H1 (cell line): ENCODE measurements around the gene NPTN. TPM values are rescaled to one million over a fixed set of nuclear protein-coding genes. Genes with fewer than 3 reads are reported as not detected.

Experiments
- CTCF ChIA-PET: fragments of 300-600 bp; sonication (Branson Sonifier 250); formaldehyde crosslinking; loops from one replicate; lab custom pipeline; 2021; ENCODE audit not compliant: partially characterized antibody; lab: Charles Lee
- POLR2A ChIA-PET: fragments of 300-600 bp; sonication (Branson Sonifier 250); formaldehyde crosslinking; loops from one replicate; lab custom pipeline; 2021; ENCODE audit warnings: inconsistent platforms; ENCODE audit not compliant: partially characterized antibody; lab: Charles Lee
- DNase-seq, 2 experiments: peaks; one replicate each; pipeline versions ENCODE4 v3.0.0 to v3.0.0-alpha.2; 2010 to 2022; ENCODE audit warnings: low spot score in 2 of 2, low read depth in 1 of 2, mixed read lengths in 1 of 2
- FAIRE-seq: peaks from 2 replicates; lab custom pipeline; 2011; peaks lifted over from hg19 to GRCh38; lab: Jason Lieb, UNC
- H2AFZ ChIP-seq: 2 replicates; pipeline ENCODE4 v1.8.1; 2012; ENCODE audit warnings: low read length, inconsistent platforms
- H2AK5ac ChIP-seq: 2 replicates; pipeline ENCODE4 v1.6.1; 2013; ENCODE audit warnings: low read depth, low read length
- H2BK120ac ChIP-seq: replicated peaks from 2 replicates; pipeline ENCODE3; 2013; ENCODE audit warnings: low read depth, low read length, inconsistent platforms
- H2BK12ac ChIP-seq: 2 replicates; pipeline ENCODE4 v1.6.1; 2013; ENCODE audit warnings: low read depth, low read length
- H2BK15ac ChIP-seq: 2 replicates; pipeline ENCODE4 v1.6.1; 2013; ENCODE audit warnings: low read length
- H2BK20ac ChIP-seq: 2 replicates; pipeline ENCODE4 v1.6.1; 2013; ENCODE audit warnings: low read length
- H2BK5ac ChIP-seq: 2 replicates; pipeline ENCODE4 v1.6.1; 2013; ENCODE audit warnings: low read depth, low read length
- H3K14ac ChIP-seq: 2 replicates; pipeline ENCODE4 v1.6.1; 2013; ENCODE audit warnings: inconsistent platforms; ENCODE audit not compliant: insufficient read length
- H3K18ac ChIP-seq: 2 replicates; pipeline ENCODE4 v1.6.1; 2013; ENCODE audit warnings: low read length; ENCODE audit errors: extremely low read depth
- H3K23ac ChIP-seq: 2 replicates; pipeline ENCODE4 v1.6.1; 2013; ENCODE audit warnings: inconsistent platforms; ENCODE audit not compliant: insufficient read length
- H3K23me2 ChIP-seq: 2 replicates; pipeline ENCODE4 v1.6.1; 2013; ENCODE audit warnings: low read depth, low read length
- H3K27ac ChIP-seq: 2 replicates; pipeline ENCODE4 v1.6.1; 2011; ENCODE audit warnings: low read depth, low read length, inconsistent platforms
- H3K27me3 ChIP-seq, 4 experiments: replicated peaks in 1 of 4; 1 replicate in 1 of 4; 2 replicates in 3 of 4; pipeline versions ENCODE4 v1.6.1 to v1.8.1; 2011 to 2013; ENCODE audit warnings: low read length in 3 of 4, mild to moderate bottlenecking in 3 of 4, inconsistent platforms in 2 of 4, mixed read lengths in 2 of 4, moderate library complexity in 1 of 4; ENCODE audit not compliant: control insufficient read depth in 3 of 4, insufficient read depth in 3 of 4; ENCODE audit errors: extremely low read depth in 1 of 4
- H3K36me3 ChIP-seq, 4 experiments: 2 replicates each; pipeline versions ENCODE4 v1.6.1 to v1.8.1; 2011 to 2013; ENCODE audit warnings: mild to moderate bottlenecking in 4 of 4, low read length in 3 of 4, moderate library complexity in 2 of 4, control low read depth in 1 of 4, inconsistent platforms in 1 of 4; ENCODE audit not compliant: insufficient read depth in 4 of 4, control insufficient read depth in 2 of 4
- H3K4ac ChIP-seq: replicated peaks from 2 replicates; pipeline ENCODE3; 2013; ENCODE audit warnings: low read length, low read depth, mixed read lengths, inconsistent platforms; ENCODE audit not compliant: insufficient read length
- H3K4me1 ChIP-seq, 4 experiments: replicated peaks in 1 of 4; 1 replicate in 1 of 4; 2 replicates in 3 of 4; pipeline versions ENCODE4 v1.6.1 to v1.8.1; 2011 to 2013; ENCODE audit warnings: low read length in 3 of 4, inconsistent platforms in 2 of 4, mixed read lengths in 1 of 4; ENCODE audit not compliant: insufficient read depth in 4 of 4, control insufficient read depth in 3 of 4
- H3K4me2 ChIP-seq, 2 experiments: 2 replicates each; pipeline versions ENCODE4 v1.6.1 to v1.8.1; 2011 to 2013; ENCODE audit warnings: low read depth in 2 of 2, low read length in 2 of 2, control low read depth in 1 of 2, inconsistent platforms in 1 of 2, mild to moderate bottlenecking in 1 of 2; ENCODE audit not compliant: insufficient read depth in 1 of 2
- H3K4me3 ChIP-seq, 4 experiments: fragments of 200-600, 300-600 bp in 1 of 4; sonication (generic), shearing (Covaris generic), sonication (Bioruptor Twin) in 1 of 4; 2 replicates each; pipeline versions ENCODE4 v1.5.1 to v1.8.1; 2011 to 2016; ENCODE audit warnings: low read length in 4 of 4, low read depth in 3 of 4, control low read depth in 2 of 4, inconsistent platforms in 2 of 4, mild to moderate bottlenecking in 2 of 4, mixed read lengths in 1 of 4, moderate library complexity in 1 of 4; ENCODE audit not compliant: insufficient read depth in 2 of 4; ENCODE audit errors: extremely low read depth in 1 of 4
- H3K56ac ChIP-seq: replicated peaks from 2 replicates; pipeline ENCODE3; 2013; ENCODE audit warnings: low read depth, mild to moderate bottlenecking, mixed read lengths, low read length, inconsistent platforms; ENCODE audit not compliant: insufficient read length
- H3K79me1 ChIP-seq: 2 replicates; pipeline ENCODE4 v1.6.1; 2013; ENCODE audit warnings: low read depth, low read length, control low read depth
- H3K79me2 ChIP-seq, 2 experiments: 2 replicates each; pipeline versions ENCODE4 v1.6.1 to v1.8.1; 2012 to 2013; ENCODE audit warnings: low read length in 2 of 2, mild to moderate bottlenecking in 2 of 2, inconsistent platforms in 1 of 2; ENCODE audit not compliant: insufficient read depth in 2 of 2, control insufficient read depth in 1 of 2
- H3K9ac ChIP-seq, 4 experiments: replicated peaks in 1 of 4; 1 replicate in 1 of 4; 2 replicates in 3 of 4; pipeline versions ENCODE4 v1.6.1 to v1.8.1; 2011 to 2013; ENCODE audit warnings: low read depth in 3 of 4, low read length in 3 of 4, control low read depth in 2 of 4, mild to moderate bottlenecking in 2 of 4, moderate library complexity in 2 of 4, inconsistent platforms in 1 of 4; ENCODE audit errors: extremely low read depth in 1 of 4
- H3K9me3 ChIP-seq, 2 experiments: 2 replicates each; pipeline versions ENCODE4 v1.6.1 to v1.8.1; 2012 to 2013; ENCODE audit warnings: mild to moderate bottlenecking in 2 of 2, moderate library complexity in 2 of 2, control low read depth in 1 of 2, inconsistent platforms in 1 of 2, low read depth in 1 of 2, low read length in 1 of 2, mixed read lengths in 1 of 2; ENCODE audit not compliant: insufficient read depth in 2 of 2
- H4K20me1 ChIP-seq, 2 experiments: replicated peaks in 1 of 2; 2 replicates each; pipeline versions ENCODE3 to v1.8.1; 2011 to 2013; ENCODE audit warnings: inconsistent platforms in 2 of 2, low read length in 2 of 2, mild to moderate bottlenecking in 1 of 2; ENCODE audit not compliant: insufficient read depth in 2 of 2, control insufficient read depth in 1 of 2
- H4K5ac ChIP-seq: 2 replicates; pipeline ENCODE4 v1.6.1; 2013; ENCODE audit warnings: low read length, low read depth, mixed read lengths, inconsistent platforms; ENCODE audit not compliant: insufficient read length
- H4K8ac ChIP-seq: 2 replicates; pipeline ENCODE4 v1.8.0; 2013; ENCODE audit warnings: mild to moderate bottlenecking, moderate library complexity, low read length, inconsistent platforms; ENCODE audit not compliant: insufficient read depth; ENCODE audit errors: extremely low read depth
- H4K91ac ChIP-seq: replicated peaks from 2 replicates; pipeline ENCODE3; 2013; ENCODE audit warnings: low read length, mixed read lengths, inconsistent platforms; ENCODE audit not compliant: insufficient read length
- RAD21 ChIP-seq, 2 experiments: IDR thresholded peaks in 1 of 2; conservative IDR thresholded peaks in 1 of 2; 2 replicates each; pipeline ENCODE4 v1.6.1; 2011; ENCODE audit warnings: low read depth in 2 of 2, low read length in 2 of 2, improper control_type of control experiment in 1 of 2, inconsistent platforms in 1 of 2, mild to moderate bottlenecking in 1 of 2, moderate library complexity in 1 of 2
- SUZ12 ChIP-seq: fragments of 200-600 bp; sonication (generic); IDR thresholded peaks from 2 replicates; pipeline ENCODE4 v1.6.1; 2012; ENCODE audit warnings: mild to moderate bottlenecking, inconsistent platforms, low read length, moderate library complexity, mixed read lengths
- WGBS, 2 experiments: shearing (Covaris generic) in 1 of 2; methylation state at CpG; one replicate each; pipeline versions ENCODE4 v1.1.6 to v1.1.7; 2013 to 2015; ENCODE audit warnings: low lambda C conversion rate in 2 of 2, mixed read lengths in 2 of 2, inconsistent platforms in 1 of 2, low coverage in 1 of 2, missing lambda C conversion rate in 1 of 2; ENCODE audit not compliant: insufficient replicate concordance in 2 of 2, insufficient coverage in 1 of 2, insufficient read length in 1 of 2; ENCODE audit errors: extremely low coverage in 1 of 2, missing lambda C conversion rate in 1 of 2; 5-methylcytosine and 5-hydroxymethylcytosine counted together
- polyA plus RNA-seq, 7 experiments: library from polyadenylated mRNA; depleted of rRNA in 3 of 7; stranded (reverse) in 5 of 7; unstranded in 2 of 7; fragments of >200 nt in 5 of 7; fragments of 200-250 nt in 2 of 7; gene quantifications; 1 replicate in 5 of 7; 2 replicates in 1 of 7; 4 replicates in 1 of 7; pipeline versions ENCODE4 v1.2.1 to v1.2.3, GENCODE V29; 2011 to 2013; ENCODE audit warnings: missing spikeins in 2 of 7, mixed read lengths in 2 of 7
- total RNA-seq: library from RNA; stranded (reverse); fragmentation: NEBNext Ultra II Directional; extraction: Animal tissue kit (Norgen Biotek cat#: 25700); gene quantifications from 2 replicates; pipeline ENCODE4 v1.2.1, GENCODE V29; 2021

NPTN gene
- total and polyA plus RNA-seq, 2 of the 8 experiments (the other 6 are each of a cell fraction or from before 2014, with no cell fraction given), result 67.0 to 113 TPM

DNA sequence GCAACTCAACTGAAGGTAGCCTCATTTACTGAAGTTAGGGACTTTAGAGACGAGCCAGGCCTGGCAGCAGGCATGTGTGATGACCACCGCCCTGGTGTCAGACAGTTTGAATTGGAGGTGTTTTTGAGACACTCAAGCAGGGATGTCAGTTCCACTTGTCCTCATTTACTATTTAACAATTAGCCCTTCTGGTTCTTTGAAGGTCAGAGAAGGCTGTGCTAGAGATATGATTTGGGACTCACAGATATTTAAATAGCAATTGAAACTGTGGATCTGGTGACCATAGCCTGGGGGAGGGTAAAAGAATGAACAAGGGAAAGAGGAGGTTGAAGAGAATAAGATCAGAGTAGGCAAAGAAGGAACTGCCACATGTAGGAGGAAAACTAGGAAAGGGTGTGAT is 115.6 kb downstream of the NPTN start:
- no peak overlapping the region for H3K4me3 ChIP-seq
- no peak overlapping the region for H4K91ac ChIP-seq
- no peak overlapping the region for H3K23ac ChIP-seq
- no peaks in the 10 kb centered on the region for H3K79me2 ChIP-seq
- H2BK120ac ChIP-seq, result peak overlapping the region; percentile 68
- no peak overlapping the region; the same call in 1 of the 2 replicates for H4K8ac ChIP-seq
- H2AK5ac ChIP-seq, result no peak overlapping the region
- peak overlapping the region; percentile 27 for H4K5ac ChIP-seq
- no peak overlapping the region for H3K4ac ChIP-seq
- no peaks in the 10 kb centered on the region for H3K23me2 ChIP-seq
- ChIA-PET POLR2A (interaction anchor here (0.7 to 1.4 kb wide), 2 partner anchors 12 to 149 kb away, joined by 3 to 4 read pairs; no protein-coding TSS in a partner anchor), CTCF (interaction anchor here (0.7 to 1.5 kb wide), 5 partner anchors 9 to 221 kb away, joined by 3 to 6 read pairs (median 3); no protein-coding TSS in a partner anchor)
- no peak overlapping the region for H3K9ac ChIP-seq
- H2AFZ ChIP-seq, result no peak overlapping the region
- no peaks in the 10 kb centered on the region for H3K36me3 ChIP-seq
- no peak overlapping the region for H3K56ac ChIP-seq
- FAIRE-seq (no peak), DNase-seq (no peak)
- no peak overlapping the region for H2BK15ac ChIP-seq
- H3K9me3 ChIP-seq, result no peaks in the 10 kb centered on the region; a peak in 1 of 4 replicates
- no peak overlapping the region for H3K14ac ChIP-seq
- no peak overlapping the region for H2BK12ac ChIP-seq
- H3K4me2 ChIP-seq, result no peak overlapping the region
- TF ChIP-seq RAD21 (IDR thresholded peaks at IDR 0.05 in 1 of 2, conservative IDR thresholded peaks at IDR 0.05 in 1 of 2; ENCODE audit: low read depth in 2 of 2, low read length in 2 of 2) (peak in 1 of 2 experiments; percentile 7; a peak in 1 of 4 replicates), SUZ12 (no peak)
- TF ChIP-seq, all 59 proteins: peak for 1
- Histone ChIP-seq H3K18ac (no peak overlapping the region), H3K79me1 (no peaks in the 10 kb centered on the region), H3K27me3 (no peaks in the 10 kb centered on the region), H4K20me1 (no peaks in the 10 kb centered on the region), H3K4me1 (peaks cover 3 to 11% (median 5%) of the 10 kb centered on the region in 4 experiments; a peak in 4 of 7 replicates), H3K27ac (no peak overlapping the region), H2BK5ac (no peak overlapping the region), H2BK20ac (peak overlapping the region; percentile 36; the same call in 1 of the 2 replicates)
- 85% methylated on average over 2 of the region's 2 CpGs; no CpG with 5 or more reads in 1 of the 2 experiments for WGBS, 2 experiments
